GM18870 (cell line): ENCODE data around the gene UBE2U.

Source experiments
- ATAC-seq: cut with Tn5 transposase; IDR thresholded peaks from one replicate; pipeline ENCODE4 v1.9.1; 2021; ENCODE audit warnings: moderate library complexity; ENCODE audit not compliant: unreplicated experiment

UBE2U gene

DNA sequence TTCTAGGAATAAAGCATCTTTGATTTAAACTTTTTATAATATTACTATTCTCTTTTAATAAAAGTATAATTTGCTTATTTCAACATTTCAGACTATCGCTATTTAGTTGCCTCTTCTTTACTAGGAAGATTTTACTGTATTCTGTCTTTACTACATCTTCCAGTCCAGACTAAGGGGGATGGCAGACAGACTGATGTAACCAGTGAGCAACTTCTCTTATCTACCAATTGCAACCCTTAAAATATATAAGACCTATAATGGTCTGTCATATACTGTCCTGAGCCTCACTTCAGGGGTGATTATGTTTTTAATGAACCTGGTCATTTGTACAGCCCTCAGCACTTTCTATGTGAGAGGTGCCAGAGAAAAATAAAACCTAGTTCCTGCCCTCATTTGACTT lies 87.0 kb downstream of the UBE2U start:
- ATAC-seq = no peak

DNA sequence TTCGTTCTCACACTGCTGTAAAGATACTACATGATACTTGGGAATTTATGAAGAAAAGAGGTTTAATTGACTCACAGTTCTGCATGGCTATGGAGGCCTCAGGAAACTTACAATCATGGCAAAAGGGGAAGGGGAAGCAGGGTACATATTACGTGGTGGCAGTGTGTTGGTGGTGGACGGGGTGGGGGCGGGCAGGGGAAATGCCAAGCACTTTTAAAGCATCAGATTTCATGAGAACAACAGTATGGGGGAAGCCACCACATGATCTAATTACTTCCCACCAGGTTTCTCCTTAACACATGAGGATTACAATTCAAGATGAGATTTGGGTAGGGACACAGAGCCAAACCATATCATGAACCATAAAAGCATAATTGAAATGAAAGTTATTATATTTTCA lies 88.5 kb downstream of the UBE2U start:
- ATAC-seq = no peak

DNA sequence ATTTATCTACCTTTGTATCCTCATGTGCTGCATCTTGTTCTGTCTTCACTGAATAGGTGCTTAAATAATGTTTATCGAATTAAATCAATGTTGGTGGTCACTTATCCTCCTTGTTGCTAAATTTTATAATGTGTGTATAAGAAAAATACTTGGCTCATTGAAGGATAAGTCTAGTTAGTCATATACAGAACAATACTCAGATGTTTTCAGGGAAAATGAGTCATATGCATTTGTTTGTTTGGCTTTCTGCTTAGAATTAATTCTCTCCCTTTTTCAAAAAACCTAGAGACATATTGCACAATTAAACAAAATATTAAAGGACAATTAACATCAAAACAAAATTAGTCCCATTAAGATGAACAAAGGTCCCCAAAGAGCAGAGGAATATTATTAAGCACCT lies 89.0 kb downstream of the UBE2U start:
- ATAC-seq = no peak

DNA sequence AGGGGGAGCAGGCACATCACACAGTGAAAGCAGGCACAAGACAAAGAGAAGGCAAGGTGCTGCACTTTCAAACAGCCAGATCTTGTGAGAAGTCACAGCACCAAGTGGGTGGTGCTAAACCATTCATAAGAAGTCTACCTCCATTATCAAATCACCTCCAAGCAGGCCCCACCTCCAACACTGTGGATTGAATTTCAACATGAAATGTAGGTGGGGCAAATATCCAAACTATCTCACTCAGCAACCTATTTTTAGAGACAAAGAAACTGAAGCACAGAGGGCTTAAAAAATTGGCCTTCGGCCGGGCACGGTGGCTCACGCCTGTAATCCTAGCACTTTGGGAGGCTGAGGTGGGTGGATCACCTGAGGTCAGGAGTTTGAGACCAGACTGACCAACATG lies 90.4 kb downstream of the UBE2U start:
- no peak for ATAC-seq

DNA sequence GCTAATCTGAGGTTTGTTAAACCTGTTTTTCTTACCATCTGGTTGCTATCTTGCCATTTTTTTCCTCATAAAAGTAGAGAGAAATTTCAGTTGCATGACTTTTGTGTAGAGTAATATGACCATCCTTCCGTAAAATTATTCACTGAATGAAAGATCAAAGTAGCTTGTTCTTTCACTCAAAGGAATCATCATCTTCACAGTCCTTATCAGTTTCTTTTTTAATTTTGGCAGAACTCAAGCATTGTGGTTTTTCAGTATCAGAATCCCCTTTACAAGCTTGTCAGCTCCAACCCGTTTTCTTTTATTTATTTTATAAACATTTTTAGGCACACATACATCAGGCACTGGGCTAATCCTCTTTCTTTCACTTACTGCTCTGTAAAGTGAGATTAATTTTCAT lies 91.7 kb downstream of the UBE2U start:
- ATAC-seq = no peak

DNA sequence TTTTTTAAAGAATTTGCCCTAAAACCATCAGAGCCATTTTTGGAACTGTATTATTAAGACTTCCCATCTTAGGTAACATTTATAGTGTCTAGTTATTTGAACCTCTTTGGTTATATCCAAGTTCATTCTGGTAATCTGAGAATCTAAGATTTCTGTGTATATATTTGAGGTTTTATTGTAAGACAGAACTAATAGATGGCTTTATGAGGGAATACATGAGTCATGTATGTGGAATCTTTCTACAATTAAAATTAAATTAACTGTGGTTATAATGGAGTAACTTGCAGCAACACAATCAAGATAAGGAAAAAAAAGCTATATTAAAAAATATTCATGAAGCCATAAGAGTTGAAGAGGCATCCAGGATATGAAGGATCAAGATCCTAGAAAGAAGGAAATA lies 92.1 kb downstream of the UBE2U start:
- no peak for ATAC-seq

DNA sequence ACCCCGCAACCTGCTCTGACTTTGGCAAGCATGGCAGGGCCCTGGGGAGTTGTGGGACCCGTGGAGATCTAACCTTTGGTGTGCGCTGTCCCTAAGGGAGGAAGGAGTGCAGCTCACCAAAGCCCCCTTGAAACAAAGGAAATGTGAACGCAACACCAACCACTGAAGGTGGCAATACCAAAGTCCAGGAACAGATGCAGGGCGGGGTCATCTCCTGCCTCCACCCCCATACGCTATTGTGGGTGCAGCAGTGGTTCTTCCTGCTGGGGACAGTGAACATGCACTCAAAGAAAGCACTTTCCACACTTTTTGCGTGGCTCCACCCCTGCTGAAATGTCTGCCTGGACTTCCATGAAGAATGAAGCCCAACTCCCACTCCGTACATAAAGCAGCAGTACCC lies 93.0 kb downstream of the UBE2U start:
- no peak for ATAC-seq

DNA sequence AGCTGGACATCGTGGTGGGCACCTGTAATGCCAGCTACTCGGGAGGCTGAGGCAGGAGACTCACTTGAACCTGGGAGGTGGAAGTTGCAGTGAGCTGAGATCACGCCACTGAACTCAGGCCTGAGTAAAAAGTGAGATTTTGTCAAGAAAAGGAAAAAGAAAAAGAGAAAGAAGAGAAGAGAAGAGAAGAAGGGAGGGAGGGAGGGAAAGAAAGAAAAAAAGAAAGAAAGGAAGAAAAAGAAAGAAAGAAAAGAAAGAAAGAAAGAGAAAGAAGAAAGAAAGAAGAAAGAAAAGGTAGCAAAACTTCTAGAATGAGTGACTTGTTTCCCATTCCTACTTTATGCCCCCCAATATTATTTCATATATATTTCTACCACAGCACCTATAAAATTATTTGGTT lies 98.8 kb downstream of the UBE2U start:
- no peak for ATAC-seq

DNA sequence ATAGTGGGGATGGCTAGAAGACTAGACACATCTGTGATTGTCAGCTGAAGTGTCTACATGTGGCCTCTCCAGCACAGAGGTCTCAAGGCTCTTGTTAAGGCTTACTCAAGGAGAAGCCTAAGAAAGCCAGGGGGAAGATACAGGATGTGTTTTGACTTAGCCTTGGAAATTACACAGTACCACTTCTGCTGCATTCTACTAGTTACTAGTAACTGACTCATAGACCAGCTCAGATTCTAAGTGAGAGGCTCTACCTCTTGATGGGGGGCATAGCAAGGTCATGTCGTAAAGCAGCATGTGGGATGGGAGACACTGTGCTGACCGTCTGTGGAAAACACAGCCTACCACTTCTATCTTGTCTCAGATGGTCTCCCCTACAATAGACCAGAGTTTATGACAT lies 99.5 kb downstream of the UBE2U start:
- ATAC-seq = no peak

DNA sequence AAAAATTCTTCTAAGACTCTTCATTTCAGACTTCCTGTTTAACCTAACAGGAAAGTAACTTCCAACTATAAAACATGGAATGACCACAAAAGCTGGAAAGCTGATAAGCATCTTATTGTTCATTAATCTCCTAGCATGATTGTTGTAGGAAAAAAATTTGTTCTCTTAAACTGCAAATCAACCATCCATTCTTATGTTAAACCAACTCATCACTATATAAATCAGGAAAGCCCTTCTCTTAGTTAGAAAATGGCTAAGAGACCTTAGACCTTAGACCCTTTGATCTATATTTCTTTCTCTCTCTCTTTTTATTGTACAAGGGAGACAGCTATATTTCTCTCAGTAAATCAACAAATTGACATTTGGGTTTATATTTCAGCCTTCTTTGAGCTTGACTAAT lies 101.4 kb downstream of the UBE2U start:
- no peak for ATAC-seq

DNA sequence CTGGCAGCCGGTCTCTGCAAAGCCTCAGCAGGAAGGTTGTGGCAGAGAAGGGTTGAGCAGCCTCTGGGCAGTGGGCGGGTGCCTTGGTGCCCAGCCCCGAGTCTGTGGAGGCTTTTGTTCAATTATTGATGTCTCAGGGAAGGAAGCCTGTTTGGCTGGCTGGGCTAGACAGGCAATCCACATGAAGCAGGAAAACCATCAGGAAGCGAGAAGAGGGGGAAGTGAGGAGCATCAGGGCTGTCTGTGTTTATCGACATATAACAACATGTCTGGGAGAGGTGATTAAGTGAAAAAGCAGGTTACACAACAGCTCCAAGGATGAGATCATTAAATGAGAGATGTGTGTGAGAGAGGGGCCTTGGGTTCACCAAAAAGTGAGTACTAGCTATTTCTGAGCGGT lies 105.4 kb downstream of the UBE2U start:
- ATAC-seq = no peak

DNA sequence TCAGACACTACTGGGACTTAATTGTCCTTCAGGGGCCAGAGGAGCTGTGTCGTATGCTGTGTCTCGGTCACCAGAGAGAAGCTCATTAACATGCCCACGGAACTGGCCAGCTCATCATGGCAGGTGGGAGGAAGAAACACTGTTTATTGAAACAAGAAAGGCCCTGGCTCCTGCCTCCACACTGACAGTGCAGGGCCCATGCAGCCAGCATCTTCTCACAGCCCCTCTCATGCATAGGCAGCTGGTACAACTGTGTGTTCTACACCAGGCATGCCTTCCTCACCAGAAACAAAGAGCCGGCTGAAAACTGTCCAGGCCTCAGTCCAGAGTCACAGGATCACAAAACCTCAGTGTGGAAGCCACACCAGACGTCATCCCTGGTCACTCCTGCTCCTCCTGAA lies 106.0 kb downstream of the UBE2U start:
- ATAC-seq = no peak

DNA sequence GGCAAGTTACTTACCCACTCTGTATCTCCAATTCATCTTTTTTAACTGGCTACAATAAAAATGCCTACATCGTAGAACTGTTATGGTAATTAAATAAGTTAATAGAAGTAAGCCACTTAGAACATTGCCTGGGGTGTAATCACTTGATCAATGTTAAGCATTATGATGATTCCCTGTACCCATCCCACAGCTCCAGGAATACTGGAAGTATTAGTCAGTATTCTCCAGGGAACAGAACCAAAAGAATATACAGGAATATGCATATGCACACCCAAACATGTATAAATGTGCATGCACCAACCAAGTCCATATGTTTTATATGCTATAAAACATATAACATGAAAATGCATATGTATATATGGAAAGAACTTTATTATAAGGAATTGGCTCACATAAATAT lies 107.3 kb downstream of the UBE2U start:
- no peak for ATAC-seq

DNA sequence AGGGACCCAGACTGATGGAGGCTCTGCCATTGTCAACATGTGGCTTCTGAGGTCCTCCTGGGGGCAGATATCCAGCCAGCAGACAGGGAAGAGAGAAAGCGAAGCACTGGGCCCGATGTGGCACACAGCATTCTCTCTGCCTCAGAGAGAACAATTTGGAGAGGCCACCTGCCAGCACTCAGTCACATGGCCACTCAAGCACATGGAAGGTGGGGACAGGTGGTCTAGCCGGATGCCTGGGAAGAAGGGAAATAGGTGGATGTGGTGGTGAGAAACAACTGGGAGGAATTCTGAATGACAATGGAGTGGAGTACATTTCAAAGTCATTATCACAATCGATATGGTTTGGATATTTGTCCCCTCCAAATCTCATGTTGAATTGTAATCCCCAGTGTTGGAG lies 109.0 kb downstream of the UBE2U start:
- no peak for ATAC-seq

DNA sequence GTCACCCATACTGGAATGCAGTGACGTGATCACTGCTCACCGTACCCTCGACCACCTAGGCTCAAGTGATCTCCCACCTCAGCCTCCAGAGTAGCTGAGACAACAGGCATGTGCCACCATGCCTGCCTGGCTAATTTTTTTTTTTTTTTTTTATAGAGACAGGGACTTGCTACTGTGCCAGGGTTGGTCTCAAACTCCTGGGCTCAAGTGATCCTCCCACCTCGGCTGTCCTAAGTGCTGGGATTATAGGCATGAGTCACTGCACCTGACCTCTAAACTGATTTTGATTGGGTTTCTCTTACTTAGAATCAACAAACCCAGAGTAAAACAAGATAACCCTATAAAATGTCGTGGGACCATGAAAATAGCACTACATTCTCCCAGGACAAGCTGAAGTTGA lies 112.0 kb downstream of the UBE2U start:
- no peak for ATAC-seq
